GM12865 (cell line): Measurements from ENCODE around the gene B4GALT1.
"Not testable (repeated sequence)": the region's sequence is repeated elsewhere in the genome, so short reads cannot be mapped to it uniquely, and the experiment has no call there.

Experiments
- DNase-seq: peaks from one replicate; pipeline ENCODE4 v3.0.0; 2010; ENCODE audit warnings: low read depth
- H3K4me3 ChIP-seq: 2 replicates; pipeline ENCODE4 v1.5.1; 2011; ENCODE audit warnings: mild to moderate bottlenecking, low read depth, low read length, control low read depth
- CTCF ChIP-seq: IDR thresholded peaks from 2 replicates; pipeline ENCODE4 v1.5.1; 2011; ENCODE audit warnings: low read length, control low read depth, low read depth, inconsistent platforms; ENCODE audit not compliant: insufficient read depth; ENCODE audit errors: missing control alignments

The B4GALT1 gene

GRCh38 chr9:33165263-33166151 is 1.6 kb downstream of the B4GALT1 start:
- TF ChIP-seq CTCF: no peak
- peak overlapping the region; percentile 75 for H3K4me3 ChIP-seq
- peak; percentile 78 for DNase-seq

- H3K4me3 ChIP-seq: peak overlapping the region; percentile 75
- DNase-seq: not testable (repeated sequence)
These were observed 2.2 kb downstream of the B4GALT1 start for GRCh38 chr9:33164921-33165262.

GRCh38 chr9:33164138-33164809 is 2.9 kb downstream of the B4GALT1 start:
- peak overlapping the region; percentile 75 for H3K4me3 ChIP-seq
- DNase-seq: peak; percentile 85
- no peak for TF ChIP-seq CTCF

- TF ChIP-seq CTCF: no peak
- peak overlapping the region; percentile 75 for H3K4me3 ChIP-seq
- DNase-seq: no peak
These were observed 3.6 kb downstream of the B4GALT1 start for GRCh38 chr9:33163433-33164137.

GRCh38 chr9:33162721-33163311 is 4.3 kb downstream of the B4GALT1 start:
- no peak for TF ChIP-seq CTCF
- no peak for DNase-seq
- H3K4me3 ChIP-seq: peak overlapping the region; percentile 75

GRCh38 chr9:33161589-33162132 is 5.5 kb downstream of the B4GALT1 start:
- peak overlapping the region; percentile 42 for H3K4me3 ChIP-seq
- no peak for TF ChIP-seq CTCF
- no peak for DNase-seq
